T-helper 17 cell (primary cell): ENCODE measurements around the gene PNPLA3. TPM values are rescaled to one million over a fixed set of nuclear protein-coding genes. Genes with fewer than 3 reads are reported as not detected.
A peak's percentile ranks its signal among the peaks of the same experiment; 100 is the strongest.

ENCODE experiments used
- ATAC-seq: fragments of 150-1000 bp; cut with Tn5 transposase; 2 replicates; pipeline ENCODE4 v1.10.0; 2021; ENCODE audit warnings: mild to moderate bottlenecking, moderate library complexity
- DNase-seq, 3 donors: peaks; one replicate each; pipeline versions ENCODE4 v3.0.0 to v3.0.0-alpha.2; 2020 to 2021
- H3K9me3 ChIP-seq: one replicate; pipeline ENCODE4 v1.7.0; 2013; ENCODE audit warnings: low read length, mild to moderate bottlenecking; ENCODE audit not compliant: control insufficient read depth, poor library complexity, severe bottlenecking
- H3K27ac Mint-ChIP-seq: one replicate; pipeline ENCODE4 v1.8.0; 2022; ENCODE audit warnings: mild to moderate bottlenecking, moderate library complexity, mixed read lengths
- H3K27me3 Mint-ChIP-seq: one replicate; pipeline ENCODE4 v1.8.0; 2022; ENCODE audit warnings: mixed read lengths
- H3K36me3 Mint-ChIP-seq: one replicate; pipeline ENCODE4 v1.8.0; 2022; ENCODE audit warnings: low read depth, mixed read lengths
- H3K4me1 Mint-ChIP-seq: one replicate; pipeline ENCODE4 v1.8.0; 2022; ENCODE audit warnings: mild to moderate bottlenecking, mixed read lengths
- H3K4me3 Mint-ChIP-seq: one replicate; pipeline ENCODE4 v1.8.0; 2022; ENCODE audit warnings: mild to moderate bottlenecking, moderate library complexity, mixed read lengths
- total RNA-seq, 4 donors: library from RNA in 2 of 4; stranded (reverse) in 2 of 4; gene quantifications; one replicate each; pipeline ENCODE4 v1.2.3 and lab custom pipeline; 2022 to 2026

Gene PNPLA3
- total RNA-seq, 2 donors from 2014 or later: not detected

DNA sequence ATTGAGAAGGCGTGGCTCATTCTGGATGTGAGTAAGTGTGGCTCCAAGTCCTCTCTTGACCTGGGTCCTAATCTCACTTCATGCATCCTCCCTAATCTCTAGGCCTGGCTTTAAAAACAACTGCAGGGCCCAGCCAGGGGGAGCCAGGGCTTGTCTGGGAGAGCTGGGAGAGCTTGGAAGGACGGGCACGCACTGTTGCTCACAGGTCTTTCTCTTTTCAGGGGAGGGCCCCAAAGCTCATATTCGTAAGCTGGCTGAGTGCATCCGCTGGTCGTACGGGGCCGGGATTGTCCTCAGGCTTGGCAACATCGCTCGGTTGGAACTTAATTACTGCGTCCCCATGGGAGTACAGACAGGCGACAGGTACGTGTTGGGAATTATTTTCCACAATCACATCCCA is 66.4 kb downstream of the PNPLA3 start:
- H3K9me3 ChIP-seq: no peaks in the 10 kb centered on the region
- no peak for ATAC-seq
- DNase-seq: no peak
- H3K4me1 Mint-ChIP-seq: peaks cover 17% of the 10 kb centered on the region
- no peaks in the 10 kb centered on the region for H3K27me3 Mint-ChIP-seq
- no peak overlapping the region for H3K4me3 Mint-ChIP-seq
- H3K27ac Mint-ChIP-seq: no peak overlapping the region
- H3K36me3 Mint-ChIP-seq: peaks cover 4% of the 10 kb centered on the region

DNA sequence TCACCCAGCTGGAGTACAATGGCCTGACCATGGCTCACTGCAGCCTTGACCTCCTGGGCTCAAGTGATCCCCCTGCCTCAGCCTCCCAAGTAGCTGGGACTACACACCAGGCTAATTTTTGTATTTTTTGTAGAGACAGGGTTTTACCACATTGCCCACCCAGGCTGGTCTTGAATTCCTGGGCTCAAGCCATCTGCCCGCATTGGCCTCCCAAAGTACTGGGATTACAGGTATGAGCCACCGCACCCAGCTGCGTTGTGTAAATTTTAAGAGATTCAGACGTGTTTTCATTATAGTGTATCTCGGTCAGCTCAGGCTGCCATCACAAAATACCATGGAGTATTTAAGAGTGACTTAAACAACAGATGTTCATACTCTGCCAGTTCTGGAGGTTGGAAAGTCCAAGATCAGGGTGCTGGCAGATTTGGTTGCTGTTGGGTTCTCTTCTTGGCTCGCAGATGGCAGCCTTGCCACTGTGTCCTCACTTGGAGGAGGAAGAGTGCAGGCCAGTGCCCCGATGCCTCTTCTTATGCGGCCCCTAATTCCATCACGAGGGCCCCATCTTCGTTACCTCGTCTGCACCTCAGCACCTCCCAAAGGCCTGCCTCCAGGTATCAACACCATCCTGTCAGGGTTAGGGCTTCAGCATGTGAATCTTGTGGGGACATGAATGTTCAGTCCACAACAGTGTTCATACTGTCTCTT is 67.9 kb downstream of the PNPLA3 start:
- DNase-seq: no peak
- Mint-ChIP-seq H3K4me3 (no peak overlapping the region), H3K36me3 (peaks cover 4% of the 10 kb centered on the region), H3K4me1 (peaks cover 25% of the 10 kb centered on the region), H3K27me3 (no peaks in the 10 kb centered on the region), H3K27ac (no peak overlapping the region)
- no peaks in the 10 kb centered on the region for H3K9me3 ChIP-seq
- ATAC-seq: no peak

DNA sequence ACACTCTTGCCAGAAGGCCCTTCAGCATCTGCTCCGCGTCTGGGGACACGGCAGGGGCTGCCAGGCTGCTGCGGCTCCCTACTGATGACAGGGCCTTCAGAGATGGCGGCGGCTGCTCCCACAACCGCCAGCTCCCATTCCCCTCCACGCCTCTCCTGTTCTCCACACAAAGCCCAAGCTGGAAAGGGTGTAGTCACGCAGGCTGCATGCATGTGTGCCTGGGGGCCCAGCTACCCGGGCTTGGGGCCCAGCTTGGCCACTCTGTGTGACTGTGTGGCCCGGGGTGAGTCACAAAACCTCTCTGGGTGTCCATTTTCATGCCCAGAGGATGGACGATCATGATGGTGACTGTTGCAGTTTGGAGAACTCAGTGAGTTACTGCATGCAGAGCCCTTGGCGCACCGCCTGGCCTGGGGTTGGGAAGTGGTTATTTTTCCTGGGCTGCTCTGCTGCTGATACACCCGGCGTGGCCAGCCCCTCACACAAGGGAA is 68.8 kb downstream of the PNPLA3 start:
- DNase-seq: no peak
- H3K4me3 Mint-ChIP-seq: no peak overlapping the region
- no peaks in the 10 kb centered on the region for H3K9me3 ChIP-seq
- peaks cover 30% of the 10 kb centered on the region for H3K4me1 Mint-ChIP-seq
- no peaks in the 10 kb centered on the region for H3K27me3 Mint-ChIP-seq
- peak overlapping the region; percentile 21 for H3K27ac Mint-ChIP-seq
- H3K36me3 Mint-ChIP-seq: peaks cover 4% of the 10 kb centered on the region
- ATAC-seq: no peak

DNA sequence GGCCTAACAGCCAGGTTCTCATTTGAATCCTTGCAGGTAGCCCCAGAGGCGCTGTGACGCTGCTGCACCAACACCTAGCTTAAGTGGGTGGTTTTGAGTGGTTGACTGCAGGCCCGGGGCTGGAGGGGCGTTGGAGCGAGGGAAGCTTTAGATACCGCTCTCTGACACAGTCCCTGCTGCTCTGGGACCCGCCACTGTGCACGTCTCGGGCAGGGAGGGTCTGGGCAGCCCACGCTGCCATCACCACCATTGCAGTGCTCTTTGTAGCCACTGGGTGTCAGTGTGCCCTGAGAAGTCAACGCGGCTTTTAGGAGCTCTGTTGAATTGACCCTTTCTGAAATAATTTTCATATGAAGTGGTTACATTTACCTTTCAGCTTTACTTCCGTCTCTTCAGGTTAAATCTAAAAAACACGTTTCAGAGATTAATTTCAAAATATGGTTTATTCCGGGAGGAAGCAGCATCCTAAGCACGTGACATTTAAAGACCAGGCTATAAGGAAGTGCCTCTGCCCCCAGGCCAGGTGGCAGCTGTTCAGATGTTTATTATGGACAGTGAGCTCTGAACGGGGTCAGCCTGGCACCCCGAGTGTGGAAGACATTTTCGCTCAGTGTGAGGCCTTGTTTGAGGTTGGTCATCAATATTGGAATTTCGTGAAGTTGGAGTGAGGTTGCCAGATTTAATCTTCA is 69.6 kb downstream of the PNPLA3 start:
- DNase-seq (peak; percentile 30 to 52 (median 33)), ATAC-seq (peak; percentile 76)
- no peaks in the 10 kb centered on the region for H3K9me3 ChIP-seq
- Mint-ChIP-seq H3K27ac (peak overlapping the region; percentile 66), H3K36me3 (peaks cover 4% of the 10 kb centered on the region), H3K4me1 (peaks cover 32% of the 10 kb centered on the region), H3K27me3 (no peaks in the 10 kb centered on the region), H3K4me3 (no peak overlapping the region)

DNA sequence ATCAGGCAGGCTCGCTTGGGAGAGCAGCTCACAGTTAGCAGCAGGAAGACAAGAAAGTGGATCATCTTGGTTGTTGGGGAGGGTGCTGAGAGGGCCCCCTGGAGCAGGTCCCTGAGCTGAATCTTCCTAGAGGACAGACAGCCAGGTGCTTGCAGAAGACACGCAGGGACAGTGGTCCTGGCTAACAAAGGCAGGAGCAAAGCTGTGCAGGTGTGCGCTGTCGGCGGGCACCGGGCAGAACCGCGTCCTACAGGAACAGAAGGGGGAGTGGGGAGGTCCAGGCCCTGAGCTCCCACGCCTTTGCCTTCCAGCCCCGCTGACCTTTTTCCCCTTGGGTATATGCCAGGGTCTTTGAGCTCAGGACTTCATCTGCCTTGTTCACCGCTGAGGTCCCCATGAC is 70.4 kb downstream of the PNPLA3 start:
- DNase-seq: no peak
- peaks cover 4% of the 10 kb centered on the region for H3K36me3 Mint-ChIP-seq
- no peaks in the 10 kb centered on the region for H3K27me3 Mint-ChIP-seq
- H3K4me3 Mint-ChIP-seq: no peak overlapping the region
- H3K27ac Mint-ChIP-seq: peak overlapping the region; percentile 95
- peaks cover 32% of the 10 kb centered on the region for H3K4me1 Mint-ChIP-seq
- no peak for ATAC-seq
- H3K9me3 ChIP-seq: no peaks in the 10 kb centered on the region

DNA sequence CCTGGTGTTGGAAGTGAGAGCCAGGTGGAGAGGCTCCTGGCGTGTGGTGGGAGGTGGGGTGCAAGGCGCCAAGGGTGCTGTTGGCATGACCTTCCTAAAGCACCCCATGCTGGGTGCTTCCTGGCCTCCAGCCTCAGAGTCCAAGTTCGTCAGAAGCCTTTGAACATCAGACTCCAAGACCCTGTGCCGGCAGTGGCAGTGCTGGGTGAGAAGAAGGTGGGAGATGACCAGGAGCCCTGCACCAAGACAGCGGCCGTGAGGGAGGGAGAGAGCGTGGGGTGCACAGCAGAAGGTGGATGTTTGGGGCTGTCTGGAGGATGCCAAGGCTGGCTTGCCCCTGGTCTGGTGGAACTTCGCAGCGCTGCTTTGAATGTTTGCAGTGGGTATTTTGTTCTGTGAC is 70.8 kb downstream of the PNPLA3 start:
- H3K4me3 Mint-ChIP-seq: no peak overlapping the region
- peak overlapping the region; percentile 95 for H3K27ac Mint-ChIP-seq
- H3K4me1 Mint-ChIP-seq: peaks cover 32% of the 10 kb centered on the region
- H3K36me3 Mint-ChIP-seq: peaks cover 4% of the 10 kb centered on the region
- no peak for DNase-seq
- no peaks in the 10 kb centered on the region for H3K27me3 Mint-ChIP-seq
- no peak for ATAC-seq
- H3K9me3 ChIP-seq: no peaks in the 10 kb centered on the region

DNA sequence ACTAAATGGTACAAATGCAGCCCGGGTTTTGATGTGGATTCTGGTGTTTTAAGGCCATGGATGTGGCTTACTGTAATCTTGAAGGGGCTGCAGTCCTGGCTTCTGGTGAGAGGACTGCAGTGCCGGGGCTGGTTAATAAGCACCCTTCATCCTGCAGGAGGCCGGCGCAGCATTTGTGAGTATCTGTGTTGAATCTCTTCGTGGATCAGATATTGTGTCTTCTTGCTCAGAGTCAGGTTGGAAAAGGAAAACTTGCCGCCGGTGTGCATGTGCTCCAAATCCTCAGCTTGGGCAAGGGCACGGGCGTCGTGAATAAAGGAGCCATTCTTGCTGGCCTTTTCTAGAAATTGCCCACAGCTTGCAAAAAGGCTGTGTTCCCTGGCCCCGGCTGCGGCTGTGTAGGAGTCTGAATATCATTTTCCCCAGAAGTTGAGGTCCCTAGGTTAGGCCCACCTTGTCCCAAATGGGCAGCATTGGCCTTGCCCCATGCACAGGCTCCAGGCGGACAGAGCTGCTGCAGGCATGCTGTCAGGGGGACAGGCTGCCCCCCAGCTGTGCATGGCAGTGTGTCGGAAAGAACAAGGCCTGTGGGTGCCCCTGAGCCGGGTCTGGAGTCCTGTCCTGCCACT is 71.6 kb downstream of the PNPLA3 start:
- ATAC-seq (no peak), DNase-seq (no peak)
- peaks cover 32% of the 10 kb centered on the region for H3K4me1 Mint-ChIP-seq
- H3K36me3 Mint-ChIP-seq: peaks cover 4% of the 10 kb centered on the region
- H3K27ac Mint-ChIP-seq: peak overlapping the region; percentile 95
- no peaks in the 10 kb centered on the region for H3K27me3 Mint-ChIP-seq
- H3K4me3 Mint-ChIP-seq: peak overlapping the region; percentile 97
- no peaks in the 10 kb centered on the region for H3K9me3 ChIP-seq

DNA sequence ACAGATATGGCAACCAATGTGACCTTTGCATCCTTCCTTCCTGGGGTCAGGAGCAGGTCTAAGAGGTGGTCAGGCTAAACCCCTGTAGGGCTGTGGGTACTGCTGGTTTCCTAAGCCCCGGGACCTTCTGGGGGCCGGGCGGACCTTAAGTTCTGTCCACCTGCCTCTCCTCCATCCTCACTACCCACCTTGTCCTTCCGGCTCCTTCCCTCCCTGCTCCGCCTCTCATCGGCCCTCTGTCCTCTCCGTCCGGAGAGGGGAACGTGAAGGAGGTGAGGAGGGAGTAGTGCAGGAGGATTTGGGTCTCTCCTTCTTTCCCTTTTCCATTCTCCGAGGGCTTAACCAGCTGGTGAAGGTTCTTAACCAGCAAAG is 72.2 kb downstream of the PNPLA3 start:
- H3K27ac Mint-ChIP-seq: peak overlapping the region; percentile 95
- H3K4me1 Mint-ChIP-seq: peaks cover 32% of the 10 kb centered on the region
- H3K9me3 ChIP-seq: no peaks in the 10 kb centered on the region
- DNase-seq: no peak
- peak overlapping the region; percentile 97 for H3K4me3 Mint-ChIP-seq
- peaks cover 4% of the 10 kb centered on the region for H3K36me3 Mint-ChIP-seq
- ATAC-seq: no peak
- H3K27me3 Mint-ChIP-seq: no peaks in the 10 kb centered on the region

DNA sequence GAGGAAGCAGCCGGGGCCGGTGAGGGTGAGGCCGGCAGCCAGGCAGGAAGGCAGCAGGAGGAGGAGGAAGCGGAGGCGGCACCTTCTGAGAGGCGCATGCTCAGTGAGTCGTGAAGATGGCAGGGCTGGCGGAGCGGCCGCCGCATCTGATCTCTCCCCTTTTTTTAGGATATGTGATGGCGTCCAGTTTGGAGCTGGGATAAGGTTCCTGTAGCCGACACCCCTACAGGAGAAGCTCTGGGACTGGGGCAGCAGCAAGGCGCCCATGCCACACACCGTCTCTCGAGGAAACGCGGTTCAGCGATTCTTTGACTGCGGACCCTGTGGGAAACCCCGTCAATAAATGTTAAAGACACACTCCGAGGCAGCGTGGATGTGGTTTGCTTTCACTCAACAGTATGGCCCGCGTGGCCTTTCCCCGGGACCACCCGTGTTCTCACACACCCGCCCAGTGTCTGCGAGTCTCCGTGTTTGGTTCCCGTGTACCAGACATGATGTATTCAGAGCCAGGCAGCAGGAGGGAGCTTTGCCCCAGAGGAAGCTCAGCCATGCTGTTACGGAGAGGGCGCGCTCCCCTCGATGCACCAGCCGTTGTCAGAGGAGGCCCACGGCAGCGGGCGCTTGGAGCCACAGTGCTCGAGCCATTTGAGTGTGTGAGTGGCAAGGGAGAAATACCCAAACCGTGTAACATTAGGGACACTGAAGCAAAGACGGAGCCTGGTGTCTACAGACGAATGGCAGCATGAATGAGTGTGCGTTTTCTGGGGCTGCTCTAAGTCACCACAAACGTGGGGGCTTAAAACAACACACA is 72.8 kb downstream of the PNPLA3 start:
- ATAC-seq (peak; percentile 85), DNase-seq (peak; percentile 43 to 49 (median 47))
- Mint-ChIP-seq H3K4me3 (peak overlapping the region; percentile 97), H3K4me1 (peaks cover 32% of the 10 kb centered on the region), H3K36me3 (peaks cover 4% of the 10 kb centered on the region), H3K27ac (peak overlapping the region; percentile 95), H3K27me3 (no peaks in the 10 kb centered on the region)
- no peaks in the 10 kb centered on the region for H3K9me3 ChIP-seq

DNA sequence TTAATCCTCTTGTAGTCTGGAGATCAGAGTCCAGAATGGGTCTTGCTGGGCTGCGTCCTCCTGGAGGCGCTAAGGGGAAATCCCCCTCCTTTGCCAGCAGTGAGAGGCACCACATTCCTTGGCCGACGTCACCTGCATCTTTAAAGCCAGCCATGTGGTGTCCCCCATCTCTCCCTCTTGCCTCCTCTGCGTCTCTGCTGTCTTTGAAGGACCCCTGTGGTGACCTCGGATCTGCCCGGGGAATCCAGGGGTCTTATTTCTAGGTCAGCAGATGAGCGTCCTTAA is 73.3 kb downstream of the PNPLA3 start:
- no peak for DNase-seq
- H3K27me3 Mint-ChIP-seq: no peaks in the 10 kb centered on the region
- H3K4me1 Mint-ChIP-seq: peaks cover 32% of the 10 kb centered on the region
- no peaks in the 10 kb centered on the region for H3K9me3 ChIP-seq
- H3K4me3 Mint-ChIP-seq: peak overlapping the region; percentile 97
- H3K27ac Mint-ChIP-seq: peak overlapping the region; percentile 95
- ATAC-seq: no peak
- peaks cover 2% of the 10 kb centered on the region for H3K36me3 Mint-ChIP-seq

Other genes starting within 250 kb of the PNPLA3 start
- under 1 TPM in 1 of 2 donors, not detected in 1; 0.16 TPM for gene EFCAB6, start 111.5 kb upstream of the PNPLA3 start, total RNA-seq
- gene SULT4A1, start 61.3 kb upstream of the PNPLA3 start, total RNA-seq: not detected
- not detected for gene PNPLA5, start 31.8 kb upstream of the PNPLA3 start, total RNA-seq
- 10 to 100 TPM; 24.8 to 26.0 TPM for gene SAMM50, start 31.6 kb downstream of the PNPLA3 start, total RNA-seq
- 10 to 100 TPM; 14.6 to 36.4 TPM for gene PARVB, start 100.5 kb downstream of the PNPLA3 start, total RNA-seq